ENCODE measurements around the gene NACC1.
A peak's percentile ranks its signal among the peaks of the same experiment; 100 is the strongest.

NACC1 gene

DNA sequence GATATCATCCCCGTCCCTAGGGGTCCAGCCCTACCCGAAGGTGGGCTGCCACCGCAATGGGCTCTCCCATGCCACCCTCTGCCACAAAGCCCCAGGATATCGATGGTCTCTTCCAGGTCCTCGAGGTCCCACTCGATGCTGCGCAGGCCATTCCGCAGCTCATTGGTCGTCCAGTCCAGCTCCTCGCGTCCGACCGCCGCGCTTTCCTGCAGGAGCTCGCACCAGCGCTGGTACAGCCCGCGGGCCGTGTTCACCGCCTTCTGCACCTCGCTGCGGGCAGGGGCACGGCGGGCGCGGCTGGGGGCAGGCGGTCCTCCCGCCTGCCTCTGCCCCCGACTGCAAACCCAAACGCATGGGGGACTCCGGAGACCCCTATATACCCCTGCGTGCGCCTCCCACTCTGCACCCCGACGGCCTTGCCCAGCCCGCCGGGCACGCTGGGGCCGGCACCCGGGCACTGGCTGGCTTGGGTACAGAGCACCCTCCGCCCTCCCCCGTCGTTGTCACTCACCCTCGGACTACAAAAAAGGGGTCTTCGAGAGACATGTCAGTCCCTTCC lies 31.6 kb downstream of the NACC1 start:
- DNase-seq (ENCODE audit: insufficient read length, low spot score) (peak; percentile 52), FAIRE-seq (no peak)
- TF ChIP-seq POLR2A (IDR thresholded peaks at IDR 0.05; ENCODE audit: low read depth, low read length), result 0 out of 2 replicates have a peak, but pooled peaks have one; percentile 33

DNA sequence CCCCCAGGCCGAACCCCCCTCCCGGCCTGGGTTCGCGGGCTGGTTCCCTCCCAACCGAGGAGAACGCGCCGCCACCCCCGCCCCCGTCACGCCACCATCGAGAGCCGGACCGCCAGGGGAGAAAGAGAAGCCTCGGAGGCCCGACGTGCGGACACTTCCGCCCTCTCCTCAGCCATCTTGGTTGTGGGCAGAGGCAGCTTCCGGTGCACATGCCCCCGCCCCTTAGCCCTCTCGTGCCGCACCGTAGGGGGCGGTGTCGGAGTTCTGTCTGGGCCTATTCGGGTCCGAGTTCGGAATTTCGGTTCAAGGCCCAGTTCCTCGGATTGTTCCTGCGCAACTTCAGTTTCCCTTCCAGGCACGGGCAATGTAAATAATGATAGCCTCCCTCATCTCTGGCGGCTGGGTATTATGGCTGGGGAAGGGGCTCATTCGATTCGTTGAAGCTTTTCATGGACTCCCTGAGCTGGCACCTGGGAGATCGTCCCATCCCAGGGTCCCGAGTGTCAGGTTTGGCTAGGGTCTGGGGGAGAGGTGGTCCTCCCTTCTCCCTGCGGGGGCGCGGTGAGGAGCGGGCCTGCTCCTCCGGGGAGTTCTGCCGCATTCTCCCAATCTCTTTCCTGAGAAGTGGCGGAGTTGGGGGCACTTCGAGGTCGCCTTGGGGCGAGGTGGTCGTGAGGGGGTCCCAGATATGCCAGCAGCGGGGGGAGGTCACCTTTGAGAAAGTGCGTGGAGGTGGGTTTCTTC lies 32.3 kb downstream of the NACC1 start, which contains the start of the genes IER2 and STX10:
Gene IER2, plus strand, starts transcription at position 225 of the 744 bp plus-strand sequence. CDS start 2,776 bp downstream, outside the sequence.
Gene STX10, minus strand, starts transcription at position 189 of the 744 bp plus-strand sequence. CDS start 202 bp downstream, outside the sequence.
- no peak for FAIRE-seq
- no peak; the same call in 1 of the 2 replicates for TF ChIP-seq POLR2A (IDR thresholded peaks at IDR 0.05; ENCODE audit: low read depth, low read length)
- DNase-seq (ENCODE audit: insufficient read length, low spot score), result peak; percentile 78

DNA sequence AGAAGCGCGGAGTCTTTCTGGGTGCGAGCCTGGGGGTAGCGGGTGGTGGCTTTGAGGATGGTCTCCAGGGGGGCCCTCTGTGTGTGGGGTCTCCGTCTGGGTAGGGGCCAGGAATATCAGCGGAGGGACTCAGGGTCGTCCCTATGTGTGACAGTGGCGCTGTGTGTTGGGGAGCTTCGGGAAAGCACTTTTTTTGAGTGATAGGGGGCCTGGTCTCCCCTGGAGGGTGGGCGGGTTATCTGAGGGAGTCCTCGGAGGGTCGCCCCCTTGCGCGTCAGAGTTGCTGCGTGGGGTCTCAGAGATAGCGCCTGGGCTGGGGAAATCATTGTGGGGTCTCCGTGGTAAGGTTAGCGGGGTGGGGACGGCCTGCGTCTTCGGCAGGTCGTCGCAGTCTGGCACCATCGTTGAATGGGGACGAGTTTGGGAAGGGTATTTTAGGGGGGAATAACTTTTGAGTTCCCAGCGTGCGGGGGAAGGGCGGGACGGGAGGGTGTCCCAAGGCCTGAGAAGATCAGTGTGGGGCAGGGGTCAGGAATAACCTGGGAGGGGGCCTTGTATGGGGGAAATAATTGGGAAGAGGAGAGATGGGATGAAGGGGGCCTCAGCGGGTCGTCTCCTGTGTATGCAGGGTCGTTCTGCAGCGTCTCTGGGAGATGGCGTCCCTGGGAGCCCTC lies 33.0 kb downstream of the NACC1 start:
- DNase-seq (ENCODE audit: insufficient read length, low spot score) (no peak), FAIRE-seq (no peak)
- peak; percentile 30; the same call in 1 of the 2 replicates for TF ChIP-seq POLR2A (IDR thresholded peaks at IDR 0.05; ENCODE audit: low read depth, low read length)

DNA sequence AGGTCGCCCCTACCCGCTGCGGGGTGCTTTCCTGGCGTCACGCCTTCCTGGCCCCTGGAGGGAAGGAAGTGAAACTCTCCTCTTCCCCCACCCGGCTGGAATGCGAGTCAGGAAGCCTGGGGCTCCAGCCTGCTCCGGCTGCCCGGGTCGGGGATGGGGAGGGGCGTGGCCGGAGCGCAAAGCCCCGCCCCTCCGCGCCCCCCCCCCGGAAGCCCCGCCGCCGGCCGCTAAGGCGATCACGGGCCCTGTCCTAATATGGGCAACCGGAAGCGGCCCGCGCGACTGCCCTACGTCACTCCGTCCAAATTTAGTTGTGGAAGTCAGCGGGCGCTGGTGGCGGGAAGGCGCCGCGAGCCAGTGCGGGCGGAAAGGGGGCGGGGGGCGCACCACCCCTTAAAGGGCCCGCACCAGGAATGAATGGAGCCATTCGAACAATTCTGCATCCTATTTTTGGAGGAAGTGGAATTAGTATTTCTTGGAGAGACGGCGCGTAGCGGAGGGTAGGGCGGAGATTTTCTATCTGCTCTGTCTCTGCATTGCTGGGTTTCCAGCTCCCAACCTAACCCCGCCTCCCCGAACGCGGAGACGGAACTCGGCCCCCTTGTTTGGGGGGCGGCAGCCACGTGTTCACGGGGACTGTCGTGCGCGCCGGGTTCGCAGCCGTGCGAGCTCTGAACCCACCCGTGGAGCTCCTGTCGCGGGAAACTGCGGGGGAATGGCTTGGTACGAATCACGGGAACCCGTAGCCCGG lies 33.7 kb downstream of the NACC1 start:
- FAIRE-seq (no peak), DNase-seq (ENCODE audit: insufficient read length, low spot score) (peak; percentile 93)
- peak; percentile 89 for TF ChIP-seq POLR2A (IDR thresholded peaks at IDR 0.05; ENCODE audit: low read depth, low read length)

DNA sequence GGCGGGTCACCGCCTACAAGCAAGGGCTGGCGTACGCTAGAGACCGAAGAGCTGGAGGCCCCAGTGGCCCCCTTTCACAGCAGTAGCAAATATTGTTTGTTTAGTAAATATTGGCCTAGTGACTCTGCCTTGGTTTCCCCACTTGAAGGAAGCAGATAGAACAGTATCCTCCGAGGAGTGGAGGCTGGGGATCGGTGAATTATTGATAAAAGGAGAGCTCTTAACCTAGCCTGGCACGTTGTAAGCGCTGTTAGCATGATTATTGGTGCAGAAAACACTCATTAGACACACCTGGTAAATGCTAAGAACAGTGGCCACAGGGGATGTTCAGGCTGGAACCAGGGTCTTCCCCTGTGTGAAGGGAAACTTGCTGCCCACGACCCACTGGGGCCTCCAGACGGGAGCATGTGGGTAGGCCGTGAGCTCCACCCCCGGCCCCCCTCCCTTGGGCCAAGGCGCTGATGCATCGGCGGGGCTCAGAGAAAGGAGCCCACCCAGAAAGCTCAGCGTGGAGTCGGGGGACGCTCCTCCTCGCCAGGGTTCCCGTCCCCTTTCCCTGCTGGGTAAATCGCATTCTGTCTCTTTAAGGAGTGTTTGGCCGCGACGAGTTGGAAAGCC lies 34.4 kb downstream of the NACC1 start:
- DNase-seq (ENCODE audit: insufficient read length, low spot score), result no peak
- no peak for FAIRE-seq
- TF ChIP-seq POLR2A (IDR thresholded peaks at IDR 0.05; ENCODE audit: low read depth, low read length), result no peak

DNA sequence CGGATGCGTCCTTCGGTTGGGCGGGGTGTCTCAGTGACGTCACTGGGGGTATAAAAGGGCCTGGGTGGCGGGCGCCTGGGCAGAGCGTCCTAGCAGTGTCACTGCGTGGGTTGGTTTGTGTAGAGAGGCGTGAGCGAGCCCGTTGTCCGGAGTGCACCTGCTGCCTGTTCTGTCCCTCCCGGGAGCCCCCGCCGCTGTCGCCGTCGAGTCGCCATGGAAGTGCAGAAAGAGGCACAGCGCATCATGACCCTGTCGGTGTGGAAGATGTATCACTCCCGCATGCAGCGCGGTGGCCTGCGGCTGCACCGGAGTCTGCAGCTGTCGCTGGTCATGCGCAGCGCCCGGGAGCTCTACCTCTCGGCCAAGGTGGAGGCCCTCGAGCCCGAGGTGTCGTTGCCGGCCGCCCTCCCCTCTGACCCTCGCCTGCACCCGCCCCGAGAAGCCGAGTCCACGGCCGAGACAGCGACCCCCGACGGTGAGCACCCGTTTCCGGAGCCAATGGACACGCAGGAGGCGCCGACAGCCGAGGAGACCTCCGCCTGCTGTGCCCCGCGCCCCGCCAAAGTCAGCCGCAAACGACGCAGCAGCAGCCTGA lies 35.0 kb downstream of the NACC1 start:
- TF ChIP-seq POLR2A (IDR thresholded peaks at IDR 0.05; ENCODE audit: low read depth, low read length), result peak; percentile 100
- DNase-seq (ENCODE audit: insufficient read length, low spot score) (peak; percentile 69), FAIRE-seq (no peak)

DNA sequence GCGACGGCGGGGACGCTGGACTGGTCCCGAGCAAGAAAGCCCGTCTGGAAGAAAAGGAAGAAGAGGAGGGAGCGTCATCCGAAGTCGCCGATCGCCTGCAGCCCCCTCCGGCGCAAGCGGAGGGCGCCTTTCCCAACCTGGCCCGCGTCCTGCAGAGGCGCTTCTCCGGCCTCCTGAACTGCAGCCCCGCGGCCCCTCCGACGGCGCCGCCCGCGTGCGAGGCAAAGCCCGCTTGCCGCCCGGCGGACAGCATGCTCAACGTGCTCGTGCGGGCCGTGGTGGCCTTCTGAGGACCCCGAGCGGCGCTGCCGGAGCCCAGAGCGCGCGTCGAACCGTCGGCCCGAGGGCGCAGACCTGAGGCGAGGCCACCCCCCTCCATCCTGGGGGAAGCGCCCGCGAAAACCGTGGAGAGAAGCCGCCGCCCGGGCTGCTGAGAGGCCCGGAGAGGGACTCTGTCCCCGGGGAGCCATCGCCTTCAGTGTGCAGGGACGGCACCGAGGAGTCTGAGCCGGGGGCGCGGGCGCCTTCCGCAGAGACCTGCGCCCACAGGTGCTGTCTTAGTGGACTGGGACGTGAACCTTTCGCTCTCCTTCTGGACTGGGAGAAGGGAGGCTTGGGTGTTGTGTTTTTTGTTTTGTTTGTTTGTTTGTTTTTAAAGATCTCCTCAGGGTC lies 35.6 kb downstream of the NACC1 start:
- FAIRE-seq (no peak), DNase-seq (ENCODE audit: insufficient read length, low spot score) (no peak)
- TF ChIP-seq POLR2A (IDR thresholded peaks at IDR 0.05; ENCODE audit: low read depth, low read length), result no peak; the same call in 1 of the 2 replicates

DNA sequence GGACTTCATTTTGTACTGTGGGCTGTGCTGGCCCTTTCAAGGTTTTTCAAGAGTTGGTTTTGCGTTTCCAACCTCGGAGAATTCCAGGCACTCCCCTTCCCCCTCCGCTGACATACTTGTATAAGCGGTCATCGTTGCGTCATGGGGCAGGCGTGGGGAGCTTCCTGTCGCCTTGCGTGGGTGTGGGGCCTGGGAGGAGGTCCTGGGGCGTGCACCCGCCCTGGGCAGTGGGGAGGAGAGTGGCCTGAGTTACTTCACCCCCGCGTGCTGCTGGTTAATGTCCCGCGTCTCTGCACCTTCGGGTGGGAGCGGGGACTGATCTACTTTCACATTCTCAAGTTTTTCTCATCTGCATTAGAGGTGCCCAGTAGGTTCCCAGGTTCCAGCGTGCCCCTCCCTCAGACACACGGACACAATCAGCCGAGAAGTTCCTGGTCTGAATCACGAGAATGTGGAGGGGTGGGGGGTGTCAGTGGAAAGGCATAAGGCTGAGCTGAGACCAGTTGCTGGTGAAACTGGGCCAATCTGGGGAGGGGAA lies 36.2 kb downstream of the NACC1 start:
- TF ChIP-seq POLR2A (IDR thresholded peaks at IDR 0.05; ENCODE audit: low read depth, low read length), result peak; percentile 47
- FAIRE-seq (no peak), DNase-seq (ENCODE audit: insufficient read length, low spot score) (no peak)

DNA sequence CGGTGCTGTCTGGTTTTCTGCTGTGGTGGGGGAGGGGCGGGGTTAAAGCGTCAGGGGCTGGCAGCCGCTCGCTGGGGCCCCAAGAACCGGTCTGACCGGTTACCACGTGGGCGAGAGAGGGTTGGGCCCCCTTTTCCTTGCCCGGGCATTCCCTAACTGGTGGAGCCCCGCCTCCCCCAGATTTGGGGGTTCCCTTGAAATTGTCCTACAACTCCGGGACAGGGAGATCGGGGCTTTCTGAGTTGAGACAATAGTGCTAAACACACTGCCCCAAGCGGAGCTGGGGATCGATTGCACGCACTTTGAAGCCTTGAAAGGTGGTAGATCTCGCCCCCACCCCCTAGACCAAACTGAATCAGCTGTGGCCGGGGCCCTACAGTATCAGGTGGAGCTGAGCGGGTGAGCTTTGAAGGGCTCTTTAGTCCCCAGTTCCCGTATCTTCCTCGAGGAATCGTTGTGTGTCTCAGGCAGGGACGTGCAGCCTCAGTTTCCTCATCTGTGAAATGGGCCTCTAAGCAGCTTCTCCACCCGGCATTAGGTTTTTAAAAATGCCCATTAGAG lies 36.9 kb downstream of the NACC1 start:
- FAIRE-seq, result no peak
- peak; percentile 35 for DNase-seq (ENCODE audit: insufficient read length, low spot score)
- TF ChIP-seq POLR2A (IDR thresholded peaks at IDR 0.05; ENCODE audit: low read depth, low read length), result 0 out of 2 replicates have a peak, but pooled peaks have one; percentile 13

DNA sequence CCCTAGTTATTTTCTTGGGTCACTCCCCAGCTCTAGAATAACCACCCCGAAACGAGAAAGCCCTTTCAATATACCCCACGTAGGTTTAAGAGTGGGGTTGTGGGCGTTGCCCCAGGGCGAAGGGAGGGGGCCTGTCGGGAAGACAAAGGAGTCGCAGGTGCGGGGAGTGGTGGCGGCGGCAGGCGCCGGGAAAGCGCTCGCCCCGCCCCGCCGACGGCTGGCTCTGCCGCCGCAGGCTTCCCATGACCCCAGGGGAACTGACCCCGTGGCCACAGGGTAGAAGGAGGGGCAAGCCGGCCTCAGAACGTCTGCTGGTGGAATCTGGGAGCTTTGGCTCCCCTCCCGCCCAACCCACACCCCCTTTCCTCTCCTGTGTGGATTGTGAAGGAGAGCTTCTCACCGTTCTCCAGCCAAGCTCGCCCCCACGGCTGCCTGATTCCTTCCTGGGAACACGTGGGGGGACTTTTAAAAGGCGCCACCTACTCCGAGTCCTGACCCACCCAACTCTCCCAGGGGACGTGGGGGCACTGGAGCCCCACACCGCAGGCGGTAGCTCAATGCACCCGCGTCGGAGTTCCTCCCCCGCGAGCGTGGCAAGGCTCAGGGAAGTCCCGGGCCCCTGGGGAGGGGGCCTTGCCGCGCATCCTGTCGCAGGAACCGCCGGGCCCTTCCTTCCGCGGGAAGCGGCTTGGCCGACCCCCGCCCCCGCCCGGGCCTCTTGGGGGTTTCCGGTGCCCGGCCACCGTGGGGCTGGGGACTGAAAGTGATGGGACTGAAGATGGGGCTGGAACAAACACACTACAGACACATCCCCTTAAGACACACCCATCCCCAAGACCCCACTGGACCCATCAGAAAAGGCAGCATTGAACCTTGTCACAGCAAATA lies 37.7 kb downstream of the NACC1 start:
- DNase-seq (ENCODE audit: insufficient read length, low spot score) (peak; percentile 57), FAIRE-seq (no peak)
- peak; percentile 23; the same call in 1 of the 2 replicates for TF ChIP-seq POLR2A (IDR thresholded peaks at IDR 0.05; ENCODE audit: low read depth, low read length)

DNA sequence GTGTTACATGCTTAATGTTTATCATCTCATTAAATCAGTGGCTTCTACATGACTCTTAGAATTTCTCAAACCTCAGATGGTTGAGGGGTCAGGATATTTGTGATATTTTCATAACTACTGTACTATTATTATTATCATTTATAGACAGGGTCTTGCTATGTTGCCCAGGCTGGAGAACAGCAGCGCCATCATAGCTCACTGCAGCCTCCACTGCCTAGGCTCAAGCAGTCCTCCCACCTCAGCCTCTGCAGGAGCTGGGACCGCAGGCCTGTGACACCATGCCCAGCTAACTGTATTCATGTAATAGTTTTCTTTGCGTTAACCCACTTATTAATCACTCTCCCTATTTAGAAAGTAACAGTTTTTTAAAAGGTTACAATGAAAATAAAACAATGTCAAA lies 41.6 kb downstream of the NACC1 start:
- TF ChIP-seq POLR2A (IDR thresholded peaks at IDR 0.05; ENCODE audit: low read depth, low read length), result no peak
- no peak for DNase-seq (ENCODE audit: insufficient read length, low spot score)
- FAIRE-seq, result no peak

Measured in H54 (cell line).